A549 (cell line): Measurements from ENCODE around the gene CBY1. TPM values are rescaled to one million over a fixed set of nuclear protein-coding genes. Genes with fewer than 3 reads are reported as not detected.

Source experiments
- ATAC-seq, 2 experiments: fragments of 200-7000 bp in 1 of 2; fragments of >200 bp in 1 of 2; cut with Nextera tagmentation in 1 of 2; cut with Tn5 transposase in 1 of 2; 3 replicates each; pipeline versions ENCODE4 v1.8.0 to v1.9.1; 2018 to 2020; ENCODE audit warnings: mild to moderate bottlenecking in 1 of 2, moderate library complexity in 1 of 2
- CTCF ChIA-PET: fragments of 300-600 bp; sonication (Branson Sonifier 250); formaldehyde crosslinking; extraction: SDS; loops from one replicate; lab custom pipeline; 2021; ENCODE audit warnings: antibody characterized with exemption, inconsistent platforms; lab: Yijun Ruan, JAX
- POLR2A ChIA-PET: fragments of 350-600 bp; formaldehyde crosslinking; extraction: SDS; loops from one replicate; lab custom pipeline; 2021; ENCODE audit warnings: antibody characterized with exemption, inconsistent platforms; lab: Yijun Ruan, JAX
- DNase-seq, 2 experiments: peaks; one replicate each; pipeline versions ENCODE4 v3.0.0 to v3.0.0-alpha.2; 2011 to 2016; ENCODE audit warnings: low read depth in 1 of 2, low spot score in 1 of 2
- FAIRE-seq: peaks from 2 replicates; lab custom pipeline; 2011; peaks lifted over from hg19 to GRCh38; lab: Jason Lieb, UNC
- H3K27ac ChIP-seq, 2 experiments: fragments of >200 bp; sonication (Bioruptor Twin); formaldehyde crosslinking; 3 replicates each; pipeline ENCODE4 v1.5.1; 2016 to 2017
- H3K4me1 ChIP-seq: fragments of >200 bp; sonication (Bioruptor Twin); formaldehyde crosslinking; 3 replicates; pipeline ENCODE4 v1.6.1; 2016
- H3K4me2 ChIP-seq: fragments of >200 bp; sonication (Bioruptor Twin); formaldehyde crosslinking; 3 replicates; pipeline ENCODE4 v1.6.1; 2016
- H3K4me3 ChIP-seq: fragments of >200 bp; sonication (Bioruptor Twin); formaldehyde crosslinking; 3 replicates; pipeline ENCODE4 v1.5.1; 2016
- H3K9me3 ChIP-seq: fragments of >200 bp; sonication (Bioruptor Twin); formaldehyde crosslinking; 3 replicates; pipeline ENCODE4 v1.6.1; 2016
- BCL3 ChIP-seq: fragments of >200 bp; sonication (Bioruptor Twin); formaldehyde crosslinking; IDR thresholded peaks from 3 replicates; pipeline ENCODE4 v1.6.1; 2016
- BHLHE40 ChIP-seq: IDR thresholded peaks from 2 replicates; pipeline ENCODE4 v1.6.1; 2012; ENCODE audit warnings: low read depth, low read length, inconsistent platforms
- CBX2 ChIP-seq: fragments of 200-600 bp; sonication (generic); IDR thresholded peaks from 2 replicates; pipeline ENCODE4 v1.6.1; 2016; ENCODE audit warnings: low read depth, mild to moderate bottlenecking, borderline replicate concordance
- CHD4 ChIP-seq: fragments of 200-600 bp; sonication (generic); IDR thresholded peaks from 2 replicates; pipeline ENCODE4 v1.6.1; 2016; ENCODE audit warnings: antibody characterized with exemption, mild to moderate bottlenecking, borderline replicate concordance
- CTCF ChIP-seq: fragments of >200 bp; sonication (Bioruptor Twin); formaldehyde crosslinking; IDR thresholded peaks from 3 replicates; pipeline ENCODE4 v1.5.1; 2016
- FOSB ChIP-seq: fragments of 250-450 bp; sonication (Bioruptor Pico); IDR thresholded peaks from 2 replicates; pipeline ENCODE4 v1.5.0; 2020; ENCODE audit warnings: mild to moderate bottlenecking, moderate library complexity
- FOSL2 ChIP-seq, 2 experiments: fragments of 450-650 bp in 1 of 2; fragments of >200 bp in 1 of 2; sonication (Bioruptor Twin) in 1 of 2; formaldehyde crosslinking; IDR thresholded peaks; 2 replicates each; pipeline versions ENCODE4 v1.5.0 to v1.6.1; 2016 to 2020; ENCODE audit warnings: mild to moderate bottlenecking in 1 of 2, moderate library complexity in 1 of 2
- GATA3 ChIP-seq: IDR thresholded peaks from 2 replicates; pipeline ENCODE4 v1.6.1; 2012; ENCODE audit warnings: borderline replicate concordance
- HDAC2 ChIP-seq: fragments of 200-600 bp; sonication (generic); IDR thresholded peaks from 2 replicates; pipeline ENCODE4 v1.6.1; 2016
- HES2 ChIP-seq: fragments of >200 bp; sonication (Bioruptor Twin); formaldehyde crosslinking; IDR thresholded peaks from 2 replicates; pipeline ENCODE4 v1.6.1; 2016
- HEYL ChIP-seq: fragments of 250-450 bp; sonication (Bioruptor Pico); IDR thresholded peaks from 2 replicates; pipeline ENCODE4 v1.8.0; 2021; ENCODE audit warnings: mild to moderate bottlenecking, moderate library complexity
- HMGXB4 ChIP-seq: fragments of 250-450 bp; sonication (Bioruptor Pico); IDR thresholded peaks from 2 replicates; pipeline ENCODE4 v1.5.0; 2021; ENCODE audit warnings: mild to moderate bottlenecking, moderate library complexity, borderline replicate concordance
- HOXA7 ChIP-seq: fragments of 250-450 bp; sonication (Bioruptor Pico); IDR thresholded peaks from 2 replicates; pipeline ENCODE4 v1.5.0; 2020; ENCODE audit warnings: mild to moderate bottlenecking, moderate library complexity
- HOXB13 ChIP-seq: fragments of 250-450 bp; sonication (Bioruptor Pico); IDR thresholded peaks from 2 replicates; pipeline ENCODE4 v1.5.0; 2020; ENCODE audit warnings: low read depth, mild to moderate bottlenecking, moderate library complexity
- JUNB ChIP-seq: fragments of >200 bp; sonication (Bioruptor Twin); formaldehyde crosslinking; IDR thresholded peaks from 2 replicates; pipeline ENCODE4 v1.6.1; 2016
- KDM5A ChIP-seq: fragments of 200-600 bp; sonication (generic); IDR thresholded peaks from 2 replicates; pipeline ENCODE4 v1.6.1; 2016; ENCODE audit warnings: antibody characterized with exemption, mild to moderate bottlenecking
- MAFK ChIP-seq: fragments of 450-650 bp; IDR thresholded peaks from 2 replicates; pipeline ENCODE4 v1.6.1; 2014; ENCODE audit not compliant: partially characterized antibody
- MAX ChIP-seq: IDR thresholded peaks from 2 replicates; pipeline ENCODE4 v1.6.1; 2012
- PBX3 ChIP-seq: IDR thresholded peaks from 2 replicates; pipeline ENCODE4 v1.6.1; 2012
- PHF8 ChIP-seq: fragments of 200-600 bp; sonication (generic); IDR thresholded peaks from 2 replicates; pipeline ENCODE4 v1.6.1; 2016; ENCODE audit warnings: low read depth, mild to moderate bottlenecking, antibody characterized with exemption, moderate library complexity, borderline replicate concordance
- POLR2A ChIP-seq: IDR thresholded peaks from 2 replicates; pipeline ENCODE4 v1.6.1; 2012; ENCODE audit warnings: mild to moderate bottlenecking, low read length
- POLR2AphosphoS2 ChIP-seq: conservative IDR thresholded peaks from 2 replicates; pipeline ENCODE4 v1.6.1; 2012; ENCODE audit warnings: low read length, improper control_type of control experiment, inconsistent platforms
- RAD21 ChIP-seq, 2 experiments: fragments of >200 bp in 1 of 2; sonication (Bioruptor Twin) in 1 of 2; formaldehyde crosslinking in 1 of 2; IDR thresholded peaks in 1 of 2; conservative IDR thresholded peaks in 1 of 2; 2 replicates in 1 of 2; 3 replicates in 1 of 2; pipeline ENCODE4 v1.6.1; 2012 to 2018; ENCODE audit warnings: inconsistent platforms in 1 of 2
- RFX5 ChIP-seq: fragments of 450-650 bp; IDR thresholded peaks from 2 replicates; pipeline ENCODE4 v1.7.1; 2014; ENCODE audit warnings: antibody characterized with exemption, mild to moderate bottlenecking, moderate library complexity
- SMC3 ChIP-seq: fragments of >200 bp; sonication (Bioruptor Twin); formaldehyde crosslinking; IDR thresholded peaks from 3 replicates; pipeline ENCODE4 v1.6.1; 2018; ENCODE audit warnings: inconsistent platforms
- SREBF2 ChIP-seq: fragments of 450-650 bp; IDR thresholded peaks from 2 replicates; pipeline ENCODE4 v1.6.1; 2014; ENCODE audit warnings: mild to moderate bottlenecking, moderate library complexity
- USF2 ChIP-seq: fragments of 450-650 bp; IDR thresholded peaks from 2 replicates; pipeline ENCODE4 v1.6.1; 2014; ENCODE audit warnings: antibody characterized with exemption
- ZNF302 ChIP-seq: fragments of 250-450 bp; sonication (Bioruptor Pico); IDR thresholded peaks from 2 replicates; pipeline ENCODE4 v1.9.0; 2021; ENCODE audit warnings: inconsistent platforms, mild to moderate bottlenecking, moderate library complexity
- WGBS: methylation state at CpG from one replicate; pipeline ENCODE4 v1.1.6; 2017; ENCODE audit errors: missing lambda C conversion rate; 5-methylcytosine and 5-hydroxymethylcytosine counted together
- polyA plus RNA-seq, 4 experiments: library from polyadenylated mRNA; depleted of rRNA in 3 of 4; stranded (reverse); fragments of >200 nt; fragmentation: RNase III in 1 of 4; extraction: RNeasy Plus Mini Kit Qiagen cat#74134 plus additional on column Dnase treatment in 1 of 4; gene quantifications; 2 replicates in 3 of 4; 3 replicates in 1 of 4; pipeline ENCODE4 v1.2.3, GENCODE V29; 2011 to 2017

CBY1 gene
- polyA plus RNA-seq, 2 of the 4 experiments (the other 2 are of a cell fraction) = 19.4 to 20.8 TPM

GRCh38 chr22:38704654-38705234 is 48.3 kb downstream of the CBY1 start:
- 3% methylated on average over 10 of the region's 10 CpGs for WGBS
- ChIA-PET POLR2A (interaction anchor here (1.0 kb wide), 1 partner anchor 23 kb away, joined by 5 read pairs; the partner anchor contains the start of gene TOMM22), CTCF (interaction anchor here (0.6 to 1.2 kb wide), 2 partner anchors 20 to 154 kb away, joined by 3 to 5 read pairs; no protein-coding TSS in a partner anchor)
- Histone ChIP-seq H3K9me3 (no peaks in the 10 kb centered on the region), H3K27ac (peak overlapping the region; percentile 44 to 72; a peak in 5 of 6 replicates), H3K4me2 (peak overlapping the region; percentile 96), H3K4me1 (peaks cover 22% of the 10 kb centered on the region; the same call in 2 of the 3 replicates), H3K4me3 (peak overlapping the region; percentile 39)
- TF ChIP-seq POLR2A (no peak), ZNF302 (no peak), KDM5A (no peak), SMC3 (no peak)
- no peak for ATAC-seq
- FAIRE-seq = no peak
- no peak for DNase-seq

GRCh38 chr22:38705235-38706100 is 49.0 kb downstream of the CBY1 start, which contains the start of gene GTPBP1:
Gene GTPBP1 (plus strand): TSS chr22:38705944. CDS start chr22:38705956, 12 bp downstream.
- Histone ChIP-seq H3K4me2 (peak within 1 kb of the TSS; percentile 96), H3K27ac (peak within 1 kb of the TSS; percentile 90 to 97), H3K4me1 (peaks cover 22% of the 10 kb centered on the region; the same call in 2 of the 3 replicates), H3K4me3 (peak within 1 kb of the TSS; percentile 82), H3K9me3 (no peaks in the 10 kb centered on the region)
- DNase-seq (peak; percentile 96 to 100), ATAC-seq (peak; percentile 86 to 93), FAIRE-seq (peak; percentile 32)
- 0% methylated on average over 32 of the region's 55 CpGs for WGBS
- ChIA-PET POLR2A (interaction anchor here (0.9 to 1.7 kb wide), 3 partner anchors 9 to 24 kb away, joined by 3 to 7 read pairs (median 5); partner anchors contain the start of gene TOMM22), CTCF (interaction anchor here (0.7 to 1.2 kb wide), 2 partner anchors 19 to 269 kb away, joined by 3 read pairs; no protein-coding TSS in a partner anchor)
- TF ChIP-seq HOXB13 (CRISPR knock-in tag) (no peak), FOSB (no peak), ZNF302 (no peak), PHF8 (peak; percentile 88; the same call in 1 of the 2 replicates), CHD4 (no peak), GATA3 (no peak), POLR2AphosphoS2 (no peak), HMGXB4 (CRISPR knock-in tag) (no peak), MAFK (peak; percentile 88), FOSL2 (IDR thresholded peaks at IDR 0.05) (no peak), FOSL2 (CRISPR knock-in tag; IDR thresholded peaks at IDR 0.05) (no peak), BHLHE40 (no peak), RFX5 (no peak), CTCF (no peak), HOXA7 (CRISPR knock-in tag) (no peak), JUNB (no peak), SREBF2 (no peak), SMC3 (no peak), PBX3 (peak; percentile 97), USF2 (peak; percentile 71), BCL3 (no peak), RAD21 (conservative IDR thresholded peaks at IDR 0.05 in 1 of 2, IDR thresholded peaks at IDR 0.05 in 1 of 2) (no peak), CBX2 (no peak), HES2 (no peak), HDAC2 (no peak), HEYL (CRISPR knock-in tag) (no peak), MAX (peak; percentile 66; the same call in 1 of the 2 replicates)
